DND-41 (cell line): Measurements from ENCODE around the gene FN3K.

Source experiments
- ATAC-seq: fragments of 200-7000 bp; cut with Tn5 transposase; 3 replicates; pipeline ENCODE4 v1.9.1; 2021; ENCODE audit warnings: low read depth; ENCODE audit not compliant: insufficient read depth
- DNase-seq: peaks from one replicate; pipeline ENCODE4 v3.0.0-alpha.2; 2020
- H2AFZ ChIP-seq: 2 replicates; pipeline ENCODE4 v1.6.0; 2012; ENCODE audit warnings: low read depth, low read length
- H3K27ac ChIP-seq: 2 replicates; pipeline ENCODE4 v1.5.1; 2012; ENCODE audit warnings: low read length, inconsistent platforms
- H3K27me3 ChIP-seq: fragments of 200-600 bp; sonication (generic); 2 replicates; pipeline ENCODE4 v1.6.0; 2012; ENCODE audit warnings: low read length, mild to moderate bottlenecking, inconsistent platforms; ENCODE audit not compliant: insufficient read depth, poor library complexity
- H3K36me3 ChIP-seq: 2 replicates; pipeline ENCODE4 v1.5.1; 2012; ENCODE audit warnings: low read length, inconsistent platforms; ENCODE audit not compliant: insufficient read depth
- H3K4me1 ChIP-seq: 2 replicates; pipeline ENCODE4 v1.5.1; 2012; ENCODE audit warnings: mild to moderate bottlenecking, low read length; ENCODE audit not compliant: insufficient read depth
- H3K4me2 ChIP-seq: 2 replicates; pipeline ENCODE4 v1.6.0; 2012; ENCODE audit warnings: mild to moderate bottlenecking, moderate library complexity, low read length, inconsistent platforms; ENCODE audit not compliant: insufficient read depth
- H3K4me3 ChIP-seq, 2 experiments: fragments of 200-600 bp in 1 of 2; shearing (Covaris generic) in 1 of 2; 2 replicates each; pipeline ENCODE4 v1.5.1; 2012 to 2016; ENCODE audit warnings: inconsistent platforms in 2 of 2, low read length in 2 of 2, mild to moderate bottlenecking in 2 of 2, low read depth in 1 of 2, moderate library complexity in 1 of 2
- H3K79me2 ChIP-seq: 2 replicates; pipeline ENCODE4 v1.6.0; 2012; ENCODE audit warnings: low read length, inconsistent platforms; ENCODE audit not compliant: insufficient read depth
- H3K9ac ChIP-seq: 2 replicates; pipeline ENCODE4 v1.6.0; 2012; ENCODE audit warnings: low read depth, mild to moderate bottlenecking, inconsistent platforms, low read length, moderate library complexity
- H3K9me3 ChIP-seq: 2 replicates; pipeline ENCODE4 v1.5.1; 2012; ENCODE audit warnings: low read length, moderate library complexity, mild to moderate bottlenecking, inconsistent platforms; ENCODE audit not compliant: insufficient read depth, severe bottlenecking
- H4K20me1 ChIP-seq: 2 replicates; pipeline ENCODE4 v1.6.0; 2012; ENCODE audit warnings: low read length; ENCODE audit not compliant: insufficient read depth
- EZH2 ChIP-seq: IDR thresholded peaks from 3 replicates; pipeline ENCODE4 v1.6.1; 2012; ENCODE audit warnings: borderline replicate concordance, low read depth, mild to moderate bottlenecking, moderate library complexity, low read length, inconsistent platforms; ENCODE audit not compliant: severe bottlenecking
- TF ChIP-seq, protein P1 (sequence below): IDR thresholded peaks from 2 replicates; pipeline ENCODE4 v1.5.1; 2012; ENCODE audit warnings: borderline replicate concordance, low read length, moderate library complexity, mild to moderate bottlenecking; ENCODE audit not compliant: poor library complexity, severe bottlenecking; ENCODE audit errors: extremely low read depth

FN3K gene

DNA sequence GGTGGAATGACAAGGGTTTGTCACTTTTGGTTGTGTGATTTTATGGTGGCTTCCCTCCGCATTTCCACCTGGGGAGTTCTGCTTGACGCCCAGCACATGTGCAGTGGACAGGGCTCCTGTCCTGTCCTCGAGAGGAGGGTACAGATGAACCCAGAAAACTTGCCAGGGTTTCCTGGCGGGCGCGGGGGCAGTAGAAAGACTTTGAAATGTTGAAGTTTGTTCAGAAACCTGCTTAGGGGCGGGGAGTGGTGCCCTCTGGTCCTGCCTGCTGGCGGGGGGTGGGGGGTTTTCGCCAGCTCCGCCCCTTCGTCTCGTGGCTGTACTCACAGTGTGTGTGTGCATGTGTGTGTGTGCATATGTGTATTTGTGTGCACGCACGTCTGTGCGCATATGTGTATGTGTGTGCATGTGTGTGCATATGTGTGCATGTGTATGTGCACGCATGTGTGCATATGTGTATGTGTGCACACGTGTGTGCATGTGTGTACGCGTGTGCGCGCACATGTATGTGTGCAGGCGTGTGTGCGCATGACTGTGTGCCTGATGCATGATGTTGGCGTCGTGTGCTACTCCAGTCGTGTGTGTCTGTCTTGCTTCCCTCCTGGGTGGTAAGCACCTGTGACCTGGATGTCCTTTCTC lies 12.1 kb upstream of the FN3K start:
- no peak overlapping the region for H3K4me2 ChIP-seq
- TF ChIP-seq, protein P1, sequence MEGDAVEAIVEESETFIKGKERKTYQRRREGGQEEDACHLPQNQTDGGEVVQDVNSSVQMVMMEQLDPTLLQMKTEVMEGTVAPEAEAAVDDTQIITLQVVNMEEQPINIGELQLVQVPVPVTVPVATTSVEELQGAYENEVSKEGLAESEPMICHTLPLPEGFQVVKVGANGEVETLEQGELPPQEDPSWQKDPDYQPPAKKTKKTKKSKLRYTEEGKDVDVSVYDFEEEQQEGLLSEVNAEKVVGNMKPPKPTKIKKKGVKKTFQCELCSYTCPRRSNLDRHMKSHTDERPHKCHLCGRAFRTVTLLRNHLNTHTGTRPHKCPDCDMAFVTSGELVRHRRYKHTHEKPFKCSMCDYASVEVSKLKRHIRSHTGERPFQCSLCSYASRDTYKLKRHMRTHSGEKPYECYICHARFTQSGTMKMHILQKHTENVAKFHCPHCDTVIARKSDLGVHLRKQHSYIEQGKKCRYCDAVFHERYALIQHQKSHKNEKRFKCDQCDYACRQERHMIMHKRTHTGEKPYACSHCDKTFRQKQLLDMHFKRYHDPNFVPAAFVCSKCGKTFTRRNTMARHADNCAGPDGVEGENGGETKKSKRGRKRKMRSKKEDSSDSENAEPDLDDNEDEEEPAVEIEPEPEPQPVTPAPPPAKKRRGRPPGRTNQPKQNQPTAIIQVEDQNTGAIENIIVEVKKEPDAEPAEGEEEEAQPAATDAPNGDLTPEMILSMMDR, result no peak
- no peak for TF ChIP-seq EZH2
- ATAC-seq (no peak), DNase-seq (no peak)
- no peak overlapping the region for H2AFZ ChIP-seq
- H3K36me3 ChIP-seq, result peaks cover 61% of the 10 kb centered on the region
- H4K20me1 ChIP-seq, result peaks cover 6% of the 10 kb centered on the region
- no peak overlapping the region for H3K4me3 ChIP-seq
- H3K27ac ChIP-seq, result no peak overlapping the region
- H3K9ac ChIP-seq, result no peak overlapping the region
- H3K9me3 ChIP-seq, result no peaks in the 10 kb centered on the region
- H3K4me1 ChIP-seq, result peaks cover 6% of the 10 kb centered on the region
- H3K79me2 ChIP-seq, result peaks cover 3% of the 10 kb centered on the region
- no peaks in the 10 kb centered on the region for H3K27me3 ChIP-seq

DNA sequence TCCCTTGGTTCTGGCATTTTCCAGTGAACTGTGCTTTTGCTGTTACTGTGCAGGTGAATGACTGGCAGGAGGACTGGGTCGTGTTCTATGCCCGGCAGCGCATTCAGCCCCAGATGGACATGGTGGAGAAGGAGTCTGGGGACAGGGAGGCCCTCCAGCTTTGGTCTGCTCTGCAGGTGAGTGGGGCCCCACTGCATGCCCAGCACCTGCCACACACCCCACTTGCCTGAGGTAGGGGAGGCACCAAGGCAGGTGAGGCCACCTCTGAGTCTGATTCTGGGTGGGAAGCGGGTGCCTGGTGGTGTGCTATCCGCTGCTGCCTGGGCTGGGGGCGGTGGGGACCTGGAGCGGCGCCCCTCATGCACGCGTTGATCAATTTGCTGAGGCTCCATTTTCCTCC lies 9.0 kb upstream of the FN3K start:
- no peak for TF ChIP-seq EZH2
- TF ChIP-seq, protein P1, result no peak
- H3K4me1 ChIP-seq, result no peaks in the 10 kb centered on the region
- peaks cover 57% of the 10 kb centered on the region for H3K36me3 ChIP-seq
- H3K4me3 ChIP-seq, result no peak overlapping the region
- DNase-seq, result no peak
- no peak overlapping the region for H3K4me2 ChIP-seq
- H3K9ac ChIP-seq, result no peak overlapping the region
- H3K9me3 ChIP-seq, result no peaks in the 10 kb centered on the region
- H2AFZ ChIP-seq, result no peak overlapping the region
- no peaks in the 10 kb centered on the region for H3K27me3 ChIP-seq
- no peak overlapping the region for H3K27ac ChIP-seq
- no peak for ATAC-seq
- H4K20me1 ChIP-seq, result peaks cover 3% of the 10 kb centered on the region; the same call in 1 of the 2 replicates
- H3K79me2 ChIP-seq, result no peaks in the 10 kb centered on the region

GRCh38 chr17:82729479-82730260 lies 5.7 kb upstream of the FN3K start:
- no peak overlapping the region for H3K4me3 ChIP-seq
- peaks cover 18% of the 10 kb centered on the region for H3K9me3 ChIP-seq
- no peak for DNase-seq
- no peaks in the 10 kb centered on the region for H3K27me3 ChIP-seq
- no peak overlapping the region for H3K27ac ChIP-seq
- peaks cover 63% of the 10 kb centered on the region for H3K36me3 ChIP-seq
- no peak overlapping the region for H3K4me2 ChIP-seq
- no peak for ATAC-seq
- H2AFZ ChIP-seq, result no peak overlapping the region
- no peaks in the 10 kb centered on the region for H4K20me1 ChIP-seq
- H3K4me1 ChIP-seq, result no peaks in the 10 kb centered on the region
- H3K79me2 ChIP-seq, result no peaks in the 10 kb centered on the region
- no peak for TF ChIP-seq EZH2
- TF ChIP-seq, protein P1, result no peak
- H3K9ac ChIP-seq, result no peak overlapping the region
